ENCODE measurements around the gene CHSY3. TPM values are rescaled to one million over a fixed set of nuclear protein-coding genes. Genes with fewer than 3 reads are reported as not detected.

CHSY3 gene
- total RNA-seq, 4 donors from 2014 or later, result 3.1 to 6.9 (median 4.1) TPM

DNA sequence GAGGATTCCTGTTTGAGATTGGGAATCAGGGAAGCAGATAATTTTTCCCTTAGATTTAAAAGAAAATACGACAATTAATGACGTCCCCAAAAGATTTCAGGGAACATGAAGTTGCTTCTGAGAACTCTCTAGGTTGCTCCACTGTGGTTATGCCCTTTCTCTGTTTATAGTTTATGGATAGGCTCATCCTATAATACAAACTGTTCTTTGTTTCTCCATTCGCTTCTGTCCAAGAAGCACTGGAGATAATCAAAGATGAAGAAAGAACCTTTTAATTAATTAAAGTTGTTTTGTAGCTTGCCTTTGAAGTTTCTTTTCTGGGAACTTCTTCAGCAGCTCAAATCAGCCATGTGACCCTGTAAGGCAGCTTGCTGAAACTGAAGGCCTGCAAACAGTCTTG is 87.5 kb downstream of the CHSY3 start:
- DNase-seq (ENCODE audit: low spot score) (no peak), ATAC-seq (ENCODE audit: low FRiP score) (no peak)
- TF ChIP-seq, protein P1, sequence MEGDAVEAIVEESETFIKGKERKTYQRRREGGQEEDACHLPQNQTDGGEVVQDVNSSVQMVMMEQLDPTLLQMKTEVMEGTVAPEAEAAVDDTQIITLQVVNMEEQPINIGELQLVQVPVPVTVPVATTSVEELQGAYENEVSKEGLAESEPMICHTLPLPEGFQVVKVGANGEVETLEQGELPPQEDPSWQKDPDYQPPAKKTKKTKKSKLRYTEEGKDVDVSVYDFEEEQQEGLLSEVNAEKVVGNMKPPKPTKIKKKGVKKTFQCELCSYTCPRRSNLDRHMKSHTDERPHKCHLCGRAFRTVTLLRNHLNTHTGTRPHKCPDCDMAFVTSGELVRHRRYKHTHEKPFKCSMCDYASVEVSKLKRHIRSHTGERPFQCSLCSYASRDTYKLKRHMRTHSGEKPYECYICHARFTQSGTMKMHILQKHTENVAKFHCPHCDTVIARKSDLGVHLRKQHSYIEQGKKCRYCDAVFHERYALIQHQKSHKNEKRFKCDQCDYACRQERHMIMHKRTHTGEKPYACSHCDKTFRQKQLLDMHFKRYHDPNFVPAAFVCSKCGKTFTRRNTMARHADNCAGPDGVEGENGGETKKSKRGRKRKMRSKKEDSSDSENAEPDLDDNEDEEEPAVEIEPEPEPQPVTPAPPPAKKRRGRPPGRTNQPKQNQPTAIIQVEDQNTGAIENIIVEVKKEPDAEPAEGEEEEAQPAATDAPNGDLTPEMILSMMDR (IDR thresholded peaks at IDR 0.05), result no peak

DNA sequence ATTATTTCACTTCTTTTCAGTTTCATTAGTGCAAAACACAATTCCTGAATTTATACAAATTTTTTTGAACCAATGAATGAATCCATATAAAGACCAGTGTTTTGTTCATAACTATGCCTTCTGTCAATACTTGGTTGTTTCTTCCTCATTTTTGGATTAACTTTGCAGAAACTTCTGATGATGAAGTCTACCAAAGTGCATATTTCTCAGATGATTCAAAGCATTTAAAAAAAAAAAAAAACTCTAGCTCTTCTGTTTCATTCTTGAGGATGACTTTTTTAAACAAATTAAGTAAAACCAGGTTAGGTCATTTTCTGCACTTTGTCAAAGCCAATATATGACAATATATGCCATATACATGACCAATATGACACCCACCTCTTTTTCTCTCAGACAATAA is 92.6 kb downstream of the CHSY3 start:
- TF ChIP-seq, protein P1 (IDR thresholded peaks at IDR 0.05), result no peak
- DNase-seq (ENCODE audit: low spot score) (no peak), ATAC-seq (ENCODE audit: low FRiP score) (no peak)

DNA sequence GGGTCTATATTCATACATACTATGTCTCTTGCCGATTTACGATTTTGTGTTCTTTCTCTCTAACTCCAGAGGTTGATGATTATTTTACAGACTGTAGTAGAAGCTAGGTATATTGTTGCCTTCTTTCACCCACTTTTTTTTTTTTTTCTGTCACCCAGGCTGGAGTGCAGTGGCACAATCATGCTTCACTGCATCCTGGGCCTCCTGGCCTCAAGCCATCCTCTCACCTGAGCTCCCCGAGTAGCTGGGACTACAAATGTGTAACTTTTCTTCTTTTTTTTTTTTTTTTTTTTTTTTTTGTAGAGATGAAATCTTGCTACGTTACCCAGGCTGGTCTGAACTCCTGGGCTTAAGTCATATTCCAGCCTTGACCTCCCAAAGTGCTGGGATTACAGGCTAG is 96.2 kb downstream of the CHSY3 start:
- ATAC-seq (ENCODE audit: low FRiP score) (no peak), DNase-seq (ENCODE audit: low spot score) (no peak)
- TF ChIP-seq, protein P1 (IDR thresholded peaks at IDR 0.05), result no peak

DNA sequence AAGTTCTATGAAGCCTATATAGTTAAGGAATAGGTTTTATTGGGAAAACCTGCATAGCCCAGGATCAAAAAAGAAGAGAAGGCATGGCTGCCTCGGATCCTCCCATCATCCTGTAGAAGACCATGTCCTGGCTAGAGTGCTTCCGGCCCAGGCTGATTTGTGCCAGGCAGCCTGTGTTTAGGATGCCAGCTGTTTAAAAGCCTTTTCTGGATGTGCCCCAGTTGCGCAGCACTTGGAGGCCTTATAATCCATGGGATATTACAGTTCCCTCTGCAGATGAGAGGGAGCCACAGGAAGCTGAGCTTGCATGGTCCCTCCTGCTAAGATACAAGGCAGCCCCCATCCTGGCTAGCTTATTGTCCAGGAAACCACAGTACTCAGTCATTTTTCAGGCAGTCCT is 97.9 kb downstream of the CHSY3 start:
- TF ChIP-seq, protein P1 (IDR thresholded peaks at IDR 0.05), result no peak
- DNase-seq (ENCODE audit: low spot score), result no peak
- ATAC-seq (ENCODE audit: low FRiP score), result no peak

DNA sequence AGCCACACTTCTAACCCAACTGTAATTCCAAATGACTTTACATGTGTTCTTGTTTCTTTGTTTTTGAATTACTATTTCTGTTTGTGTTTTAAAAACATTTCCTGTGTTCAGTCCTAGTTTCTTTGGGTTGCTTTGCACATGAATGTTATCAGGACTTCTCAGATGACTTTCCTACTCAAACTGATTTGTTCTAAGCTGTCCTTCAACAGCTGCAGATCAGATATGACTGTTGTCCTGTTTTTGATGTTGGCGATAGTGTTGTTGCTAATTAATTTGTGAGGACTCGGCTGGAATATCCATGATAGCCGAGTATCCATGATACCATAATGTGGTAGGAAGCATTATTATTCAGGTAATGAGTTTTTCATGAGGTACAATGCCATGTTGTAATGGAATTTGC is 98.6 kb downstream of the CHSY3 start:
- ATAC-seq (ENCODE audit: low FRiP score), result no peak
- TF ChIP-seq, protein P1 (IDR thresholded peaks at IDR 0.05), result no peak
- no peak for DNase-seq (ENCODE audit: low spot score)

DNA sequence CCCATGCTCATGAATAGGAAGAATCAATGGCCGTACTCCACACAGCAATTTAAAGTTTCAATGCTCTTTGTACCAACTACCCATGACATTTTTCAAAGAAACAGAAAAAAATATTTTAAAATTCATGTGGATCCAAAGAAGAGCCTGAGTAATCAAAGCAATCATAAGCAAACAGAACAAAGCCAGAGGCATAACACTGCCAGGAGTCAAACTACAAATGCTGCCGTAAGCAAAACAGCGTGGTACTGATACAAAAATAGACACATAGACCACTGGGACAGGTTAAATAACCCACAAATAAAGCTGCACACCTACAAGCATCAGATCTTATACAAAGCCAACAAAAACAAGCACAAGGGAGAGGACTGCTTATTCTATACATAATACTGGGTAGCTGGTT is 107.7 kb downstream of the CHSY3 start:
- no peak for DNase-seq (ENCODE audit: low spot score)
- TF ChIP-seq, protein P1 (IDR thresholded peaks at IDR 0.05), result no peak
- ATAC-seq (ENCODE audit: low FRiP score), result no peak

DNA sequence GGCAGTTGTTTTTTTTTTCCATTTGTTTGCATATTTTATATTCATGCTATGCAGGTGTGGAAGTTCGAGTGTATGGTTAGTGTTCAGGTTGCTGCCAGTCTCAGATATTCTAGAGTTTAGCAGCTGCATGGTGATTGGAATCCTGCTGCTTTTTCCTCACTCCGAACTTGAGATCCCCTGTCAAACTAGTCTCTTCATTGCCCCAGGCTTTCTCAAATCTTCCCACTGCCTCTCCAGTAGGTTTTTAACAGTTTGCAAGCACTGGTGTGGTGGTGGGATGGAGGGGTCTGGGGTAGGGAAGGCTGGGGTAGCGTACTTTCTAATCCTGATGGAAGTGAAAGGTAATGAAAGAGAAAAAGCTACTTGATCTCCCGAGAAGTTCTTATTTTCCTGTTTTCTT is 112.9 kb downstream of the CHSY3 start:
- TF ChIP-seq, protein P1 (IDR thresholded peaks at IDR 0.05), result no peak
- no peak for ATAC-seq (ENCODE audit: low FRiP score)
- DNase-seq (ENCODE audit: low spot score), result no peak

Data from omental fat pad (tissue), 4 donors.